GM21576 (cell line): ENCODE results near the gene PRM3.
A peak's percentile ranks its signal among the peaks of the same experiment; 100 is the strongest.

Experiments
- ATAC-seq: cut with Tn5 transposase; IDR thresholded peaks from one replicate; pipeline ENCODE4 v1.9.1; 2021; ENCODE audit warnings: mild to moderate bottlenecking, moderate library complexity; ENCODE audit not compliant: unreplicated experiment

PRM3 gene

GRCh38 chr16:11248133-11248532, 25.3 kb downstream of the PRM3 start:
- ATAC-seq = no peak

- ATAC-seq = no peak
Measured at GRCh38 chr16:11245988-11246387, 27.4 kb downstream of the PRM3 start.

GRCh38 chr16:11245222-11245737, 28.1 kb downstream of the PRM3 start:
- no peak for ATAC-seq

GRCh38 chr16:11242658-11243057, 30.8 kb downstream of the PRM3 start:
- no peak for ATAC-seq

GRCh38 chr16:11241480-11242204, 31.8 kb downstream of the PRM3 start:
- no peak for ATAC-seq

GRCh38 chr16:11240636-11241473, 32.6 kb downstream of the PRM3 start:
- no peak for ATAC-seq

GRCh38 chr16:11239644-11240632, 33.5 kb downstream of the PRM3 start:
- no peak for ATAC-seq

- no peak for ATAC-seq
Measured at GRCh38 chr16:11238272-11239202, 34.9 kb downstream of the PRM3 start.

- ATAC-seq = no peak
Measured at GRCh38 chr16:11236461-11237254, 36.8 kb downstream of the PRM3 start.

GRCh38 chr16:11235703-11235991, 37.8 kb downstream of the PRM3 start:
- no peak for ATAC-seq

GRCh38 chr16:11234884-11235702, 38.3 kb downstream of the PRM3 start:
- no peak for ATAC-seq

GRCh38 chr16:11233727-11234376, 39.6 kb downstream of the PRM3 start:
- ATAC-seq = no peak

- peak; percentile 60 for ATAC-seq
Measured at GRCh38 chr16:11232852-11233726, 40.3 kb downstream of the PRM3 start.

GRCh38 chr16:11232302-11232851, 41.1 kb downstream of the PRM3 start:
- no peak for ATAC-seq

GRCh38 chr16:11231367-11231970, 42.0 kb downstream of the PRM3 start:
- no peak for ATAC-seq

- no peak for ATAC-seq
Measured at GRCh38 chr16:11229906-11230305, 43.5 kb downstream of the PRM3 start.
